Stimulated activated CD4-positive, alpha-beta T cell treated with anti-CD3 and anti-CD28 coated beads, Interleukin-12 subunit alpha, Interleukin-12 subunit beta, amount 100 ng/mL, for 48 hours (primary cell): ENCODE data around the gene RRAS2.
"Not testable (repeated sequence)": the region's sequence is repeated elsewhere in the genome, so short reads cannot be mapped to it uniquely, and the experiment has no call there.

Experiments
- DNase-seq, 3 donors: peaks; one replicate each; pipeline ENCODE4 v3.0.0-alpha.2; 2020; ENCODE audit warnings: low read depth in 2 of 3, low spot score in 1 of 3

Gene RRAS2

DNA sequence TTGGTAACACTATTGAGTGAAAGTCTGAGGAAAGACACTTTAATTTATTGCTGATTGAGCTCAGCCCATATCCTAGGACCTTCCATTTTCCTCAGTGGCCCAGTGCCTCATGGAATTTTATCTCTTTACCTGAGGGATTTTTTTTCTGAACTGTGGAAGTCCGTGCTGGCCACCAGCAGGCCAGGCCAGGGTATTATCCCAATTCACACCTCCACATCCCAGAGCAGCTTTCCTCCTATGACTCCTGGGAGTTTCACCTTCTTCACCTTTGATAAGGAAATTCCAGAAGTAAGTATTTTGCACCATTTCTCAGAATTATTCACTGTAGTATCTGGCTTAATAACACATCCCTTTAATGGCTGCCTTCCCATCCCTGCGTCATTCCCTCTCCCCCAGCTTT, 13.0 kb upstream of the RRAS2 start:
- DNase-seq, result no peak

DNA sequence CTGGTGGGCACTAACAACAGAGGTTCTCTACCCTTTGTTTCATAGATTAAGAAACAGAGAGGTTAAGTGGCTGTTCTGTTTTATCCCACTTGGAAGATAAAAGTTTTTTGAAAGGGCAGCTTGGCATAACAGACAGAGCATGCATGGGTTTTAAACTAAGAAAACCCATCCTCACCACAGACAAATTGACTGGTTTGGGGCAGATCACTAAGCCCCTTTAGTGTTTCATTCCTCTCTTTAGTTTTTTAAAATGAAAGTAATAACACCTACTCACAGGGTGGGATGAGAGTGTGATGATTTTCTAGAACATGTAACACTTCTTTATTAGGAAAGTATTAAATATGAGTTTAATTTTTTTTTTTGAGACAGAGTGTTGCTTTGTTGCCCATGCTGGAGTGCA, 12.3 kb upstream of the RRAS2 start:
- DNase-seq, result no peak

DNA sequence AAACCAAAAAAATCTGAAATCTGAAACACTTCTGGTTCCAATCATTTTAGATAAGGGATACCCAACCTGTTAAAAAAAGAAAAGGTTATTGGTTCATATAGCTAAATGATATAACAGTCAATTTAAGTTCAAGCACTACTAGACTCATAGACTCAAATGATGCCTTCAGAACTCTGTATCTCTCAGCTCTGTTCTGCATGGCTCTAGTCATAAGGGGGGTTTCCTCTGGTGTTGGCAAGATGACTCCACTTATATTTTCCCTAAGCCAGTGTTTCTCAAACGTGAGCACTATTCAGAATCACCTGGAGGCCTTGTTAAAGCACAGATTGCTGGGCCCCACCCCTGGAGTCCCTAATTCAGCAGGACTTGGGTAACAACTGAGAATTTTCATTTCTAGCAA, 11.5 kb upstream of the RRAS2 start:
- no peak for DNase-seq

DNA sequence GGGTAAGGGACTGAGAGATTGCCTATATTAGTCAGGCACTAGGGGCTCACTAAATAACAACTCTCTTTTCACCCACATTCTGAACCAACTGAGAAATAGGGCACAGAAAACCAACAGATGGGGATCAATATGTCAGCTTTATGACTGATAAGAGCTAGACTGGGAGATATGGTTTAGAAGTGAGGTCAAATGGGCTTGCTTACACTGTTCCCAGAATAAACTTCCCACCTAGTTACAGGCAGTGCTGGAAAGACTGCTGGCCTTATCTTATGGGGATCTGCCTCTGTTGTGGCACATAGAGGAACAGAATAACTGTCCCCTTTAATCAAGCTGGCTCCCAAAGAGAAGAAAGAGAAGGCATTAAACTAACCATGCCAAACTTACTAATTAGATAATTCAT, 10.6 kb upstream of the RRAS2 start:
- DNase-seq, result no peak

DNA sequence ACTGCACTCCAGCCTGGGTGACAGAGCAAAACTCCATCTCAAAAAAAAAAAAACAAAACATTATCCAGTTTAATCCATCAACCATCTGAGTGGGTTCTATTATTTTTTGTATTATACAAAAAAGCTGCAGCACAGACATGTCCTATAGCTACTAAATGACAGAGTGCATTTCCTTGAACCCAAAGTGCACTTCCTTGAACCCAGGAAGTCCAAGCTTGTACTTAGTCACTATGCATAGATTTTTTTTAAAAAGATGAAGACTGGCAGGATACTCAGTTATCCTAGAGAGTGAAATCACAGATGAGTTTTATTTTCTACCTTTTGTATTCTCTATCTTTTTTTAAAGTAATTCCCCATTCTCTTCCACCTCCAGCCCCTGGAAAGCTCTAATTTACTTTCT, 8.0 kb upstream of the RRAS2 start:
- DNase-seq, result no peak

DNA sequence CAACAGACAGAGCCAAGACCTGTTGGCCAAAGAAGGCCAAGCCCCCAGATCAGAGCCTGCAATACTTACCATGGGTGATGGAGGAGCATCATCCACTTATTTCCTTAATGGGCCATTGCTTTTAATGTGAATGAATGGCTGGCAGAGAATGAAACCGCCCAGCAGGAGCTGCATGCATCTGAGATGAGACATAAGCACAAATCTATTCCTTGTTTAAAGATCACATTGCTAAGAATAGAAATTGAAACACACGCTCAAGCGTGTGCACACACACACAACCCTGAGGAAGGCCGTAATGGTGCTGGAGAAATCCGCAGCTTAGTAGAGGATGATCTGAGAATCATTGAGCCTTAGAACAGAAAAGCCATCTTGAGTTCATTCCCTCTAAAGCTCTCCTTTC, 5.3 kb upstream of the RRAS2 start:
- DNase-seq, result no peak

DNA sequence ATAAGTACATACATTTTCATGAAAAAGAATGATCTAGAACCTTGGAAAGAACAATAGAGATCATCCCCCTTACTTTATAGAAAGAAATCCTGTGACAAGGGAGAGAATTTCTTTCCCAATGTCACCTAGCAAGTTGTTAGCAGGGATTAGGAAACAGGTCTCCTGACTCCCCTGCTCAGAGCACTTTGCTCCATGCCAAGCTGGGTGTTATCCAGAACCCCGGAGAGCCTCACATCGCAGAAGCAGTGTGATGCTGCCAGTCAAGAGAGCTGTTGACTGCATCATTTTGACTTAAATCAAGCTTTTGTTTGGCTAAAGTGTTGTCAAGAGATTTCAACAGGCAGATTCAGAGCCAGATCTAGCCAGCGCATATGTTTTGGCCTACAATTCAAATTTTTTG, 3.6 kb upstream of the RRAS2 start:
- no peak for DNase-seq

DNA sequence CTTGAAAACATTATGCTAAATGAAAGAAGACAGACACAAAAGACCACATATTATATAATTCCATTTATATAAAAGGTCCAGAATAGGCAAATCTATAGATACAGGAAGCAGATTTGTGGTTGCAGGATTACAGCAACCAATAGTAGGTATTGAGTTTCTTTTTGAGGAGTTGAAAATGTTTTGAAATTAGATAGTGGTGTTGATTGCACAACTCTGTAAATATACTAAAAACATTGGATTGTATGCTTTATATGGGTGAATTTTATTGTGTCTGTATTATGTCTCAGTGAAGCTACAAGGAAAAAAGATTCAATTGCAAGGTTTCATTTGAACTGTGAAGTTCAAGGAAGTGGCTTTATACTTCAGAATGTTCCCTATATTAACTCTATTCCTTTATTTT, 3.0 kb upstream of the RRAS2 start:
- DNase-seq, result no peak

DNA sequence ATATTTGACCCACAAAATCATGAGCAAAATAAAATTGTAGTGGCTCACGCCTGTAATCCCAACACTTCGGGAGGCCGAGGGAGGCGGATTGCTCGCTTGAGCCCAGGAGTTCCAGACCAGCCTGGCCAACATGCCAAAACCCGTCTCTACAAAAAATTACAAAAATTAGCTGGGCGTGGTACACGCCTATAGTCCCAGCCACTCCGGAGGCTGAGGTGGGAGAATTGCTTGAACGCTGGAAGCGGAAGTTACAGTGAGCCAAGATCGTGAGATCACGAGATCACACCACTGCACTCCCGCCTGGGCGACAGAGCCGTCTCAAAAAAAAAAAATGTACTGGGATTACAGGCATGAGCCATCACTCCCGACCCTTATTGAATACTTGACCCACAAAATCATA, 2.0 kb upstream of the RRAS2 start:
- DNase-seq, result no peak

DNA sequence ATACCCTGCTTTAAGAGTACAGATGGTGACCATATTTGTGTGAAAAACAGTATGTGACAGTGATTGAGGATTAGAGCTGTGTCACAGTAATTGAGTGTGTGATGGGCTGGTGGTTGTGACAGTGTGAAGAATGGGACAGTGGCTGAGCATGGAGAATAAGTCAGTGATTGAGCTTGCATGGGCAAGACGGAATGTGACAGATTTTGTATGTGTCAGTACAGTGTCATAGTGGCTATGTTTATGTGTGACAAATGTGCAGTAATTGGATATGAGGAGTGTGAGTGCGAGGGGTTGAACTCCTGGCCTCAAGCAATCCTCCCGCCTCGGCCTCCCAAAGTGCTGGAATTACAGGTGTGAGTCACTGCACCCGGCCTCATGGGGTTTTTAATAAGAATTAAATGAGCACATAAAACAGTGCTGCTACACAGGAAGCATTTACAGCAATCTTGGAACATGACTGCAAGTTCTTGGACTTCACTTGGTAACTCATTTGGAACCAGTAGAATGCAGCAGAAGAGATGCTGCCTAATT, 583 bp upstream of the RRAS2 start:
- no peak for DNase-seq

DNA sequence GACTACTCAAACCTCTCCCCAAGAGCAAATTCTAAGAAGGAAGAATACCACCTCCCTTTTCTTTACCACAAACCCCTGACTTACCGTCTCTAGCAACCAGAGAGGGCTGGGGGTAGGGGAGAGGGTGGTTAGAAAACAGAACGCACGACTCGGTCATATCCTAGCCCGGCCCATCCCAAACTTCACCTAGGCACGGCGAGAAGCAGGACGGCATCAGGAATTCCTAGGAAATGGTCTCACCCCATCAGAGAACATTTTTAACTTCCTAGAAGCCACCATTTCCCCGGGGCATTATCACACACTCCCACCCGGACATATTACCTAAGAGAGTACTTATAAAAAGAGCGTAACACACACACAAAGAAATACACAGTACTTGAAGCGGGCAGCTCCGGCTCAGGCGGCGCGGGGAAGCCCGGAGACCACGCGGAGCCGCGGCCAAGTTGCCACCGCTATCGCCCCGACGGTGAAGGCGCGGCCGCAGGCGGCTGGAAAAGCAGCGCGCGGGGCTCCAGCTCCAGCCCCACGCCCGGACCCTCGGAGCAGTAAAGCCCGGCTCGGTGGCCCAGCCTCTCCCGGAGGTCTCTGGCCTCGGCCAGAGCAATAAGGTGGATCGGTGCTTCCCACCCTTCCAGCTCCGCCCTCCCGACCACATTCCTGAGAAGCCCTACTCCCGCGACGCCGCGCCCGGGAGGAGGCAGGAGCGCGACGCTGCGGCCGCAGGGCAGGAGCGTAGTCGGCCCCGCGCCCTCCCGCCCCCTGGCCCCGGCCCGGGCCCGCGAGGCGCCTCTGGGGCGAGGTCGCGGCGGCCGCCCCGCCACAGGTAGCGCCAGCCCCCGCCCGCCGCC, 878 bp downstream of the RRAS2 start:
- peak in 1 of 3 donors; percentile 33 for DNase-seq

DNA sequence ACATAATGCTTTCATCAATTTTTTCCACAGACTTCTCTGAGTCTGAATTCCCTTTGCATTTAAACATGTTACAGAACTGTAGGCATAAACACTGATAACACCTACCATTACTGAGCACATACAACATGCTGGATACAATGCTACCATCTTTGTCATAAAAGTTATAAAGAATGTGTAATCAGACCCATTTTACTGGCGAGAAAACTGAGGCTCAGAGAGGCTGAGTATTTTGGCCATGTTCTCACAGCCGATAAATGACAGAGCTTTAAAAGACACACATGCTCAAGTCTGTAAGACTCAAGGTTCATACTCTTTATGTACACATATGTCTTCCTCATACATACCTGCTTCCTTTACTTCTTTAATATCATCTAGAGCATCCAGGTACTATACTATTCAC, 2.6 kb downstream of the RRAS2 start:
- DNase-seq, result no peak

DNA sequence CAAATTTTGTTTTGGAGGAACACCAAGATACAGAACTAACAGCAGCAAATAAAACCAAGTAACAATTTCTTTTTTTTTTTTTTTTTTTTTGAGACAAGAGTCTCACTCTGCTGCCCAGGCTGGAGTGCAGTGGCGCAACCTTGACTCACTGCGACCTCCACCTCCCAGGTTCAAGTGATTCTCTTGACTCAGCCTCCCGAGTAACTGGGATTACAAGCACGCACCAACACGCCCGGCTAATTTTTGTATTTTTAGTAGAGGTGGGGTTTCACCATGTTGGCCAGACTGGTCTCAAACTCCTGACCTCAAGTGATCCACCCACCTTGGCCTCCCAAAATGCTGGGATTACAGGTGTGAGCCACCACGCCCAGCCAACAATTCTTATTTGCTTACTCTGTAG, 4.4 kb downstream of the RRAS2 start:
- not testable (repeated sequence) for DNase-seq

DNA sequence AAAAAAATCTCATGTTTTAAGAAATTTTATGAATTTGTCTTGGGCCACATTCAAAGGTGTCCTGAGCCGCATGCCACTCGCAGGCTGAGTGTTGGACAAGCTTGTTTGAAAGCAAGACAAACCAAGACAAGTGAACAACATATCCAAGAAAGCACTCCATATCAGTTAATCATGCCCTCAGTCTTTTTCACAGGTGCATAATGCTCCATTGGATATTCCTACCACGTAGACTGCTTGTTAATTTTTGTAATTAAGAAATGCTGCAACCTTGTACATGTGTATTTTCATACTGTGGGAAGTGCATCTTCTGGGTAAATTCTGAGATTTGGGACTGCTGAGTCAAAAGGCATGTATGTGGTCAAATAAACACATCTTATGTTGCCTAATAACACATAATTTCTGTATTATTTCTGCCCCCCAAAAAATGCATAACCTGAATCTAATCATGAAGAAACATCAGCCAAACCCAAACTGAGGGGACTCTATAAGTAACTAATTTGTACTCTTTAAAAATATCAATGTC, 8.2 kb downstream of the RRAS2 start:
- no peak for DNase-seq

DNA sequence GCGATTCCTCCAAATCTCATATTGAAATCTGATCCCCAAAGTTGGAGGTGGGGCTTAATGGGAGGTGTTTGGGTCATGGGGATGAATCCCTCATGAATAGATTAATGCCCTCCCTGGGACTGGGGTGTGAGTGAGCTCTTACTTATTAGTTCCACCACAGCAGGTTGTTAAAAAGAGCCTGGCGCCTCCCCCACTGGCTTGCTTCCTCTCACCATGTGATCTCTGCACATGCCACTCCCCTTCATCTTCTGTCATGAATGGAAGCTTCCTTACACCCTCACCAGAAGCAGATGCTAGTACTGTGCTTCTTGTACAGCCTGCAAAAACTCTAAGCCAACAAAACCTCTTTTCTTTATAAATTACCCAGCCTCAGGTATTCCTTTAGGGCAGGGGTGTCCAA, 8.8 kb downstream of the RRAS2 start:
- no peak for DNase-seq

DNA sequence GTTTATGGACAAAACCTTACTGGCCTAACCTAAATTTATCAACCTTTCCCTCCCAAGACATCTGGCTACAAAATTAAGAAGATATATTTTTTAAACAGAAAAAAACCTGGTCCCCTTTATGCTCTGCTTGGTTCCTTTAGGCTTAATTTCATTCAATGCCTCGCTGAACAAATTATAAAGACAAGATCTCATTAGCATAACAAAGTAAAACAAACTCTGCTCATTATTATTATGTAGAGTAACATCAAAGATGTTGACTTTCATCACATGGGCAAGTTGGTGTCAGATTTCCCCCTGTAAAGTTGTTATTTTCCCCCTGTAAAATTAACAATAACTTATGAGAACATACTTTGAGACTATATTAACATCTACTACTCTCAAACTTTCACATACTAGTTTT, 11.0 kb downstream of the RRAS2 start:
- DNase-seq, result no peak

DNA sequence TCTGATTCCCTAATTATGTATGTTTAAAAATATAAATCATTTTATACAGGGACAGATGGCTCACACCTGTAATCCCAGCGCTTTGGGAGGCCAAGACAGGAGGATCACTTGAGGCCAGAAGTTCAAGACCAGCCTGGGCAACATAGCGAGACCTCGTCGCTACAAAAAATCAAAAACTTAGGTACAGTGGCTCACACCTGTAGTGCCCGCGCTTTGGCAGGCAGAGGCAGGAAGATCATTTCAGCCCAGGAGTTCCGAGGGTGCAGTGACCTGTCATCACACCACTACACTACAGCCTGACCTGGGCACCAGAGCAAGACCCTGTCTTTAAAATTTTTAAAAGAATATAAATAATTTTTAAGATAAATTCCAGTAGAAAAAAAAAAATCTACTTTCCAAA, 11.5 kb downstream of the RRAS2 start:
- DNase-seq, result no peak

DNA sequence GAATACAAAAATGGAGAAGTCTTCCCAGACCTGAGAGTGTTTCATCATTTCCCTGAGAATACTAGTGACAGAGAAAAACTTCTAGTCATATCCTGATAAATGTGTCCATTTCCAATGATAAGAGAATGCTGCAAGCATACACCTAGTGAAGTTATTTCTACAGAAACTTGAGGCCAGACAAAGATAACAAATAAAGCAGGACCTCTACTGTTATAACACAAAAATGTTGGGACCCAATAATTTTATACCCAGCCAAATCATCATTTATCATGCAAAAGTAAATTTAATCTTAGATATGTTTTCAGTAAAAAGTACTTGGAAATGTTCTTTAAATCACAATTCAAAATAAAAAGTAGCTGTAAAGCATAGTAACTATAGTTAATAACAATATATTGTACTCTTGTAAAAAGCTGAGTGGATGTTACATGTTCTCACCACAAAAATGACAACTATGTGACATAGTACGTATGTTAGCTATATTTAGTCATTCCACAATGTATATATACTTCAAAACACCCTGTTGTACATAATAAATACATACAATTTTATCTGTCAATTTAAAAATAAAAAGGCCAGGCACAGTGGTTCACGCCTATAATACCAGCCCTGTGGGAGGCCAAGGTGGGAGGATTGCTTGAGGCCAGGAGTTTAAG, 12.6 kb downstream of the RRAS2 start:
- DNase-seq, result no peak

DNA sequence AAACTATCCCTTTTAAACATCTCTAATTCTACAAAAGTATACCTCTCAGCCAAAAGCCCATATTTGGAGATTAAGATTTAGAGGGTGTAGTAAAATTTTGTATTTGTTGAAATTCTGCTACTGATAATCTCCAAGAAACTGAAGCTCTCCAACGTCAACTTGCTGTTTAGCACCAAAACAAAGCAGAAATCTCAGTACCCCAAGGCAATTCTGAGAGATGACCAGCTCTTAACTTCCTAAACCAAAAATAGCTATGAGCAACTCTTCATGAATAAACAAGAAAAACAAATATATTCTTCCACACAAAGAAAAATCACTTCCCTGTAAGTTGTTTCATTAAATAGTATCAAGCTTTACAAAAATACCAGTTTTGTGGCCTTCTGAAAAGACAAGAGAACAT, 13.3 kb downstream of the RRAS2 start:
- no peak for DNase-seq

DNA sequence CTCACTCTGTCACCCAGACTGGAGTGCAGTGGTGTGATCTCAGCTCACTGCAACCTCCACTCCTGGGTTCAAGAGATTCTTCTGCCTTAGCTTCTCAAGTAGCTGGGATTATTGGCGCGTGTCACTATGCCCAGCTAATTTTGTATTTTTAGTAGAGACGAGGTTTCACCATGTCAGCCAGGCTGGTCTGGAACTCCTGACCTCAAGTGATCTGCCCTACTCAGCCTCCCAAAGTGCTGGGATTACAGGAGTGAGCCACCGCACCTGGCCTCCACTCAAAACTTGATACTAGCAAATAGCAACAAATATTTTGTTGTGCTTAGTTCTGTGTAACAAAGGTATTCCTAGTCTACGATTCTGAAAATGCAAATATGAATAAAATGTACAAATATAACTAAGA, 14.0 kb downstream of the RRAS2 start:
- not testable (repeated sequence) for DNase-seq

DNA sequence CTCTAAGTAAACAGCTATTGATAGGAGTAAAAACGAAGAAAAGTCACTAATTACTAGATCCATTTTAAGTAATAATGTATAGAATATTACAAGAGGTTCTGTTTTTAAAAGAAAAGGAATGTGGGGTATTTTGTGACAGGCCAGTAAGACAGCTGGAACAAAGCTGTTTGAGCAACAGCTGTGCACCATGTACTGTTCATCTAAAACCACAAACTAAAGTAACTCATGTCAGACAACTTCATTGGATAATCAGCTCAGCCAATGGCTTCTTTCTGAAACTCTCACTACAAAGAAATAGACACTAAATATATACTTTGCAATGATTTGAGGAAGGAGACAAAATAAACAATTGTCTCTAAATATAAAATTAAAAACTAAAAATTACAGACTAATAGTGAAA, 16.1 kb downstream of the RRAS2 start:
- DNase-seq, result no peak

DNA sequence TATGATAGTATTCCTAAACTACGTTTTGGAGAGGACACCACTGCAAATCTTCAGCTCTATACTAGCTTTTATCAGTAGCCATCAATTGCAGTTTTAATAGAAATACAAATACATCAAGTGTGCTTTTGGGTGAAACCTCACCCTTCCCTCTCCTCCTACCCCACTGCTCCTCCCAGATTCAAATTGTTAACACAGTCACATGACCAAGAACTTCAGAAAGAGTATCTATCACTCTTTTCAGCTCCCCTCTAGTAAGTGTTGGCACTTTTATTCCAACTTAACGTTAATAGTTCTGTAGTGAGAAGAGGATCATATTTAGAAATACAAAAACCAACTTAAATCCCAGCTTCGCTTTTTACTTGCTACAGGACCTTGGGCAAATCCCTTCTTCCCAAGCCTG, 17.0 kb downstream of the RRAS2 start:
- no peak for DNase-seq
